Loucy (cell line): ENCODE data around the gene STPG1.
A peak's percentile ranks its signal among the peaks of the same experiment; 100 is the strongest.

Experiments
- H2AFZ ChIP-seq: fragments of 200-600 bp; sonication (generic); 2 replicates; pipeline ENCODE4 v1.6.0; 2016; ENCODE audit warnings: antibody characterized with exemption, mild to moderate bottlenecking, low read length, moderate library complexity
- H3F3A ChIP-seq: fragments of 200-600 bp; 2 replicates; pipeline ENCODE4 v1.6.0; 2016; ENCODE audit warnings: antibody characterized with exemption, low read depth, mild to moderate bottlenecking
- H3K27me3 ChIP-seq: fragments of 200-600 bp; sonication (generic); 2 replicates; pipeline ENCODE4 v1.6.1; 2014; ENCODE audit warnings: low read length, mild to moderate bottlenecking; ENCODE audit not compliant: insufficient read depth, poor library complexity, severe bottlenecking
- H3K36me3 ChIP-seq: fragments of 200-600 bp; sonication (generic); 2 replicates; pipeline ENCODE4 v1.6.1; 2016; ENCODE audit warnings: low read length; ENCODE audit not compliant: insufficient read depth
- H3K4me1 ChIP-seq: fragments of 200-600 bp; sonication (generic); 2 replicates; pipeline ENCODE4 v1.5.1; 2014; ENCODE audit warnings: low read length, mild to moderate bottlenecking; ENCODE audit not compliant: insufficient read depth, poor library complexity, severe bottlenecking
- H3K4me2 ChIP-seq: fragments of 200-600 bp; sonication (generic); 2 replicates; pipeline ENCODE4 v1.6.0; 2014; ENCODE audit warnings: antibody characterized with exemption, low read length, low read depth, mild to moderate bottlenecking; ENCODE audit not compliant: poor library complexity, severe bottlenecking
- H3K4me3 ChIP-seq: fragments of 200-600 bp; sonication (generic); 2 replicates; pipeline ENCODE4 v1.5.1; 2014; ENCODE audit warnings: low read length, mild to moderate bottlenecking, mixed read lengths; ENCODE audit not compliant: poor library complexity, severe bottlenecking
- H3K79me2 ChIP-seq: fragments of 200-600 bp; sonication (generic); 2 replicates; pipeline ENCODE4 v1.6.1; 2014; ENCODE audit warnings: low read length; ENCODE audit not compliant: insufficient read depth
- H3K9ac ChIP-seq: fragments of 200-600 bp; sonication (generic); 2 replicates; pipeline ENCODE4 v1.6.0; 2014; ENCODE audit warnings: mild to moderate bottlenecking, low read depth, low read length, moderate library complexity; ENCODE audit not compliant: poor library complexity, severe bottlenecking
- H3K9me2 ChIP-seq: fragments of 200-600 bp; sonication (generic); replicated peaks from 2 replicates; pipeline ENCODE4 v1.6.1; 2016; ENCODE audit warnings: low read depth, low read length, mixed read lengths
- H3K9me3 ChIP-seq: fragments of 200-600 bp; sonication (generic); 2 replicates; pipeline ENCODE4 v1.6.1; 2014; ENCODE audit warnings: mild to moderate bottlenecking, antibody characterized with exemption, low read length, low read depth; ENCODE audit not compliant: insufficient read depth
- H4K20me1 ChIP-seq: fragments of 200-600 bp; sonication (generic); 2 replicates; pipeline ENCODE4 v1.6.0; 2014; ENCODE audit warnings: antibody characterized with exemption, low read length, mild to moderate bottlenecking; ENCODE audit not compliant: insufficient read depth, poor library complexity, severe bottlenecking
- CTCF ChIP-seq: fragments of 200-600 bp; sonication (generic); conservative IDR thresholded peaks from 2 replicates; pipeline ENCODE4 v1.5.1; 2014; ENCODE audit warnings: mild to moderate bottlenecking, antibody characterized with exemption, low read length
- EZH2phosphoT487 ChIP-seq: fragments of 200-600 bp; IDR thresholded peaks from 2 replicates; pipeline ENCODE4 v1.6.1; 2018; ENCODE audit warnings: antibody characterized with exemption, mild to moderate bottlenecking, moderate library complexity, borderline replicate concordance

STPG1 gene

GRCh38 chr1:24348196-24348595 is 65.4 kb downstream of the STPG1 start:
- no peaks in the 10 kb centered on the region for H3K9me2 ChIP-seq
- peaks cover 23% of the 10 kb centered on the region for H3K4me1 ChIP-seq
- no peak overlapping the region for H3K4me3 ChIP-seq
- no peak overlapping the region for H3K9ac ChIP-seq
- H3K36me3 ChIP-seq, result no peaks in the 10 kb centered on the region
- TF ChIP-seq EZH2phosphoT487 (no peak), CTCF (no peak)
- no peak overlapping the region for H3K4me2 ChIP-seq
- H2AFZ ChIP-seq, result no peak overlapping the region
- H3K27me3 ChIP-seq, result no peaks in the 10 kb centered on the region
- no peaks in the 10 kb centered on the region for H3F3A ChIP-seq
- H3K9me3 ChIP-seq, result no peaks in the 10 kb centered on the region
- no peaks in the 10 kb centered on the region for H4K20me1 ChIP-seq
- no peaks in the 10 kb centered on the region for H3K79me2 ChIP-seq

GRCh38 chr1:24347159-24347934 is 66.2 kb downstream of the STPG1 start:
- Histone ChIP-seq H3K27me3 (no peaks in the 10 kb centered on the region), H4K20me1 (no peaks in the 10 kb centered on the region), H3K79me2 (no peaks in the 10 kb centered on the region), H3K9me2 (no peaks in the 10 kb centered on the region), H3K4me1 (peaks cover 22% of the 10 kb centered on the region), H3K36me3 (no peaks in the 10 kb centered on the region), H3K4me3 (no peak overlapping the region), H2AFZ (no peak overlapping the region), H3F3A (no peaks in the 10 kb centered on the region), H3K9me3 (no peaks in the 10 kb centered on the region), H3K9ac (no peak overlapping the region), H3K4me2 (no peak overlapping the region)
- TF ChIP-seq EZH2phosphoT487, result no peak
- TF ChIP-seq CTCF, result no peak

- H2AFZ ChIP-seq, result no peak overlapping the region
- H3K4me2 ChIP-seq, result peak overlapping the region; percentile 34
- no peaks in the 10 kb centered on the region for H3K79me2 ChIP-seq
- H3K9me3 ChIP-seq, result no peaks in the 10 kb centered on the region
- no peak overlapping the region for H3K9ac ChIP-seq
- H4K20me1 ChIP-seq, result no peaks in the 10 kb centered on the region
- H3K27me3 ChIP-seq, result no peaks in the 10 kb centered on the region
- peaks cover 25% of the 10 kb centered on the region for H3K4me1 ChIP-seq
- peak overlapping the region; percentile 23 for H3K4me3 ChIP-seq
- no peaks in the 10 kb centered on the region for H3F3A ChIP-seq
- TF ChIP-seq CTCF (no peak), EZH2phosphoT487 (no peak)
- no peaks in the 10 kb centered on the region for H3K9me2 ChIP-seq
- no peaks in the 10 kb centered on the region for H3K36me3 ChIP-seq
Measured at GRCh38 chr1:24345334-24345733, 68.2 kb downstream of the STPG1 start.
